ENCODE measurements around the gene CACHD1.

Gene CACHD1

DNA sequence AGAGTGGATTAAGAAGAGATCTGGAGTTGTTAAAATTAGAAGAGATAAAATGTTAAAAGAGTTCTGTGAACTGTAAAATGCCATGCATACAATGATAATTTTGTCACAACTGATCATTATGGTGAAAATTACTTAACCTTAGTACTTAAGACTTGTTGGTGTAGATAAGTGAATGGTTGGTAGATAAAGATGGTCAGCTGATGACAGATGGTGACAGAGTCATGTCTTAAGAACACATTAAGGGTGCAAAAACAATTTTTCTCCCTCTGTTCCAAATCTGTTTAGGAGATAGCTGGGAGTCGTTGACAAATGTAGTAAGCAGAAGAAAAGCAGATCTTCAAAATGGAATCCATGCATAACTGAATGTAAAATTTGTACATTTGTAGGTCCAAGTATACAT lies 18.5 kb upstream of the CACHD1 start:
- no peak overlapping the region for H3K27ac Mint-ChIP-seq
- no peaks in the 10 kb centered on the region for H3K36me3 Mint-ChIP-seq (ENCODE audit: low read depth)
- H3K4me3 Mint-ChIP-seq = no peak overlapping the region
- DNase-seq = no peak
- H3K9me3 Mint-ChIP-seq = no peaks in the 10 kb centered on the region
- no peak for TF ChIP-seq CTCF (IDR thresholded peaks at IDR 0.05)
- no peaks in the 10 kb centered on the region for H3K4me1 Mint-ChIP-seq
- peaks cover 3% of the 10 kb centered on the region for H3K27me3 Mint-ChIP-seq (ENCODE audit: low read depth, poor library complexity)

DNA sequence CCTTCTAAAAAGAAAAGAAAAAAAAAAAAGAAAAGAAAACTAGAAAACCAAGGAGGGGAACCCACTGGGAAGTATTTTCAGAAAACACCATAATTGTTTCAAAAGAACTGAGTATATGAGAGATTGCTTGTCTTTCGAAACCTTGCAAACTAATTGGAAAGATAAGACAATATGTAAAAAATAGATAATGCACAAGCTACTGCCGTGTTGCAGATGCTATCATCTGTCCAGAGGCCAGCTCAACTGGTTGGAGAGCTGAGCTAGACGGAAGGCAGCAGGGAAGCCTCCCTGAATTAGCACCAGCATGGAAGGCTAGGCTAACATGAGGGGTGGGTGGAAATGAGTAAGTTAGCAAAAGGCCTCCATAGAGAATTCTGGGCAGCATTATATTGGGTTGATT lies 16.2 kb upstream of the CACHD1 start:
- no peak overlapping the region for H3K27ac Mint-ChIP-seq
- DNase-seq = no peak
- no peak for TF ChIP-seq CTCF (IDR thresholded peaks at IDR 0.05)
- no peaks in the 10 kb centered on the region for H3K9me3 Mint-ChIP-seq
- H3K4me1 Mint-ChIP-seq = no peaks in the 10 kb centered on the region
- H3K27me3 Mint-ChIP-seq (ENCODE audit: low read depth, poor library complexity) = peaks cover 7% of the 10 kb centered on the region
- H3K36me3 Mint-ChIP-seq (ENCODE audit: low read depth) = no peaks in the 10 kb centered on the region
- no peak overlapping the region for H3K4me3 Mint-ChIP-seq

- no peak for TF ChIP-seq CTCF (IDR thresholded peaks at IDR 0.05)
- Mint-ChIP-seq H3K9me3 (no peaks in the 10 kb centered on the region), H3K36me3 (ENCODE audit: low read depth) (no peaks in the 10 kb centered on the region), H3K27ac (no peak overlapping the region), H3K4me3 (no peak overlapping the region), H3K27me3 (ENCODE audit: low read depth, poor library complexity) (peaks cover 15% of the 10 kb centered on the region), H3K4me1 (no peaks in the 10 kb centered on the region)
- no peak for DNase-seq
These were observed 11.0 kb upstream of the CACHD1 start for GRCh38 chr1:64458915-64459314.

GRCh38 chr1:64459743-64460142 lies 10.2 kb upstream of the CACHD1 start:
- Mint-ChIP-seq H3K9me3 (no peaks in the 10 kb centered on the region), H3K36me3 (ENCODE audit: low read depth) (no peaks in the 10 kb centered on the region), H3K27me3 (ENCODE audit: low read depth, poor library complexity) (peaks cover 17% of the 10 kb centered on the region), H3K4me1 (no peaks in the 10 kb centered on the region), H3K27ac (no peak overlapping the region), H3K4me3 (no peak overlapping the region)
- DNase-seq = no peak
- no peak for TF ChIP-seq CTCF (IDR thresholded peaks at IDR 0.05)

DNA sequence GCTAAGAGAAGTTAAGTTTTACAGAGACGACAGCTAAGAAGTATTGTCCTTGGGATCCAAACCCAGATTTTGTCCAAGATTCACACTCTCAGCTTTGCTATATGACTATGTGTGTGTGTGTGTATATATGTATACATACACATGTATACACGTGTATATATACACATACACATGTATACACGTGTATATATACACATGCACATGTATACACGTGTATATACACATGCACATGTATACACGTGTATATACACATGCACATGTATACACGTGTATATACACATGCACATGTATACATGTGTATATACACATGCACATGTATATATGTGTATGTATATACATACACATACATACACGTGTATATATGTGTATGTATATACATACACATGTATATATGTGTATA lies 3.9 kb upstream of the CACHD1 start:
- no peaks in the 10 kb centered on the region for H3K9me3 Mint-ChIP-seq
- no peak overlapping the region for H3K4me3 Mint-ChIP-seq
- H3K4me1 Mint-ChIP-seq = peaks cover 10% of the 10 kb centered on the region
- no peak overlapping the region for H3K27ac Mint-ChIP-seq
- DNase-seq = no peak
- no peak for TF ChIP-seq CTCF (IDR thresholded peaks at IDR 0.05)
- no peaks in the 10 kb centered on the region for H3K36me3 Mint-ChIP-seq (ENCODE audit: low read depth)
- peaks cover 22% of the 10 kb centered on the region for H3K27me3 Mint-ChIP-seq (ENCODE audit: low read depth, poor library complexity)

DNA sequence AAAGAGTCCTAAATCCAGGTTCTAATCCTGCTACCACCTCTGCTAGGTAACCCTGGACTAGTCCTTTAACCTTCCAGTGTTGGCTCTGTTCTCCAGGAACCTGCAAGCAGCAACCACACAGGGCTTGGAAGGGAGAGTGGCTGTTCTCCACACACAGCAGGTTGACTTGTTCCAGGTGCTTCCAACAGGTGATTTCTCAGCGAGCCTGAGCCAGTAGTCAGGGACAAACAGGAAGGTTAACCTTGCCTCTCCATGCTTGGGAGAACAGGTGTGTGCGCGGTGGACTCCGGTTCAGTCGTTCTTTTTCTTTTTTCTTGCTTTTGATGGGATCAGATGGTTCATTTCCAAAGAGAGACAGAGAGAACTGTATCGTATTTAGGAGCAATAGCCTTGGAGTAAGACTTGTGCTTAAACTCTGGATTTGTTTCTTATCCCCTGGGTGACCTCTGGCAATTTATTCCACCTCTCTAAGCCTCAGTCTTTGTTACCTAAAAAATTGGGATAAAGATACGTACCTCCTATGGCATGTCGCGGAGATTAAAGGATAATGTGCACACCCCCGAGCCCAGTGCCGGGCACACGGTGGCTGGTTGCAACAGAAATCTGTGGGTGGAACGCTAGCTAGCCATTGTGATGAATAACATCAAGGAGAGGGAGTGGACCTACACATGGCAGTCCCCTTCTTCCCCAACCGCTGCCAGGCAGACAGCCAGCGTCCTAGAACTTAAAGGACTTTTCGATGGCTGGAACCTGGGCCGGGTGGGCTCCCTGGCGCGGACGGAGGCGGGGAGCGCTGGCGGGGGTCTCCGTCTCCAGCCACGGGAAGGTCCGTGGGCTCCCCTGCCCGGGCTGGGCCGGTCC lies 583 bp upstream of the CACHD1 start:
- TF ChIP-seq CTCF (IDR thresholded peaks at IDR 0.05) = no peak
- H3K9me3 Mint-ChIP-seq = no peaks in the 10 kb centered on the region
- peaks cover 3% of the 10 kb centered on the region for H3K36me3 Mint-ChIP-seq (ENCODE audit: low read depth)
- H3K27ac Mint-ChIP-seq = no peak overlapping the region
- peaks cover 34% of the 10 kb centered on the region for H3K4me1 Mint-ChIP-seq
- peak overlapping the region; percentile 94 for H3K4me3 Mint-ChIP-seq
- peaks cover 16% of the 10 kb centered on the region for H3K27me3 Mint-ChIP-seq (ENCODE audit: low read depth, poor library complexity)
- no peak for DNase-seq

Measured in nephron progenitor cell (in vitro differentiated cells).